ENCODE measurements around the gene NR1H4. TPM values are rescaled to one million over a fixed set of nuclear protein-coding genes. Genes with fewer than 3 reads are reported as not detected.

The NR1H4 gene
- total RNA-seq, 1 donor from 2014 or later = 1.9 TPM

DNA sequence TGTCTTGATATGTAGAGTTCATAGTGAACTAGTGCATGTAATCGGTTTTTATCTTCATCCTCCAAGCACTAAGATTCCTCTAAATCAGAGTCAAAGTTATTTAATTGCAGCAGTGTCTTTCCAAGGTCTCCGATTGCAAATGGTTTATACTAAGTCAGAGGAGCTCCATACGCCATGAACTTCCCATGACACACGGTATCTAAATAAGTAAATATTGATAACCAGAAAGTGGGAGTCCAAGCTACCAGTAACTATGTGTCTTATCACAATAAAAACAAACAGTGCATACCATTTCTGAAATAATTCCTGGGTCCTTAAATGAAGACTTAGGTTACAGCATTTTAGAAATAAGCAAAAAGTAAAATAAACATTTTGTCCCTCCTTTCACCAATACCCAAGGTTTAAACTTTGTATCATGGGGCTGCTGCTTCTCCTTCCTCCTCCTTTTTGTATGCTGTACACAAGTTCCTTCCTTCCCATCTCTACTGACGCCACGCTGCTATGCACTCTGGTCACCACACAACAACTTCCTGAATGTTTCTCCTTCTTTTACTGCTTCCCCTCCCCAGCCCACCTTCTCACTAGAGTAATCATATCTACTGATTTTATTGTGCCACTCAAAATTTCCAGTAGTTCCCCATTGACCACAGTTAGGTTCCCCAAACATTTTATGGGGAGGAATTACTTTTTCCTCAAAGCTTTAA, 10.7 kb downstream of the NR1H4 start:
- no peak overlapping the region for H3K4me3 Mint-ChIP-seq
- no peak for DNase-seq (ENCODE audit: low spot score in 2 of 2, unreplicated experiment in 2 of 2)

DNA sequence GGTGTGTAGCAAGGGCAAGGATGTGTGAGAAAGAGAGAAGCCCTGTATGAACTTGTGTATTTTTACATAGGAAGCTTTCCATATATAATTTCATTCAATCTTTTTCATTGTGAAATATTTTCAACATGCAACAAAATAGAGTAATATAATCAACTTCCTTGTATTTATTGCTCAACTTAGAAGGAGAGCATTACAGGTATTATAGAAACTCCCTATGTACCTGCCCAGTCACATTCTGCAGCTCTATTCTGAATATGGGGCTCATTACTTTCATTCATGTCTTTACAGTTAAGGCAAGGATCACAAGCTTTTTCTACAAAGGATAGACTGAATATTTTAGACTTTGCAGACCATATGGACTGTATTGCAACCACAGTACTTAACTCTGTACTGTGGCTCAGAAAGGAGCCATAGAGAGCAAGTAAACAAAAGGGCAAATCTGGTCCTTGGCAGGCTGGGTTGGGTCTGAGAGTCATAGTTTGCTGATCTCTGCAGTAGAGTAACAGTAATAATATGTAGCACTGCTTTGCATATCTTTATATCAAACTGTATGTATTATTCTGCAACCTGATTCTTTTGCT, 11.3 kb downstream of the NR1H4 start:
- H3K4me3 Mint-ChIP-seq = no peak overlapping the region
- H3K9me3 Mint-ChIP-seq = peaks cover 4% of the 10 kb centered on the region
- H3K27me3 Mint-ChIP-seq (ENCODE audit: low read depth) = peaks cover 2% of the 10 kb centered on the region
- peaks cover 8% of the 10 kb centered on the region for H3K4me1 Mint-ChIP-seq
- DNase-seq (ENCODE audit: low spot score in 2 of 2, unreplicated experiment in 2 of 2) = no peak
- no peak overlapping the region for H3K27ac Mint-ChIP-seq
- H3K36me3 Mint-ChIP-seq = no peaks in the 10 kb centered on the region
- TF ChIP-seq, protein P1, sequence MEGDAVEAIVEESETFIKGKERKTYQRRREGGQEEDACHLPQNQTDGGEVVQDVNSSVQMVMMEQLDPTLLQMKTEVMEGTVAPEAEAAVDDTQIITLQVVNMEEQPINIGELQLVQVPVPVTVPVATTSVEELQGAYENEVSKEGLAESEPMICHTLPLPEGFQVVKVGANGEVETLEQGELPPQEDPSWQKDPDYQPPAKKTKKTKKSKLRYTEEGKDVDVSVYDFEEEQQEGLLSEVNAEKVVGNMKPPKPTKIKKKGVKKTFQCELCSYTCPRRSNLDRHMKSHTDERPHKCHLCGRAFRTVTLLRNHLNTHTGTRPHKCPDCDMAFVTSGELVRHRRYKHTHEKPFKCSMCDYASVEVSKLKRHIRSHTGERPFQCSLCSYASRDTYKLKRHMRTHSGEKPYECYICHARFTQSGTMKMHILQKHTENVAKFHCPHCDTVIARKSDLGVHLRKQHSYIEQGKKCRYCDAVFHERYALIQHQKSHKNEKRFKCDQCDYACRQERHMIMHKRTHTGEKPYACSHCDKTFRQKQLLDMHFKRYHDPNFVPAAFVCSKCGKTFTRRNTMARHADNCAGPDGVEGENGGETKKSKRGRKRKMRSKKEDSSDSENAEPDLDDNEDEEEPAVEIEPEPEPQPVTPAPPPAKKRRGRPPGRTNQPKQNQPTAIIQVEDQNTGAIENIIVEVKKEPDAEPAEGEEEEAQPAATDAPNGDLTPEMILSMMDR (IDR thresholded peaks at IDR 0.05; ENCODE audit: unreplicated experiment) = no peak

More for the DNA sequence above, 10.7 kb downstream of the NR1H4 start:
- H3K9me3 Mint-ChIP-seq = peaks cover 4% of the 10 kb centered on the region
- H3K27me3 Mint-ChIP-seq (ENCODE audit: low read depth) = peaks cover 2% of the 10 kb centered on the region
- H3K27ac Mint-ChIP-seq = peak overlapping the region; percentile 70
- peaks cover 8% of the 10 kb centered on the region for H3K4me1 Mint-ChIP-seq
- TF ChIP-seq, protein P1 (IDR thresholded peaks at IDR 0.05; ENCODE audit: unreplicated experiment) = no peak
- H3K36me3 Mint-ChIP-seq = no peaks in the 10 kb centered on the region

DNA sequence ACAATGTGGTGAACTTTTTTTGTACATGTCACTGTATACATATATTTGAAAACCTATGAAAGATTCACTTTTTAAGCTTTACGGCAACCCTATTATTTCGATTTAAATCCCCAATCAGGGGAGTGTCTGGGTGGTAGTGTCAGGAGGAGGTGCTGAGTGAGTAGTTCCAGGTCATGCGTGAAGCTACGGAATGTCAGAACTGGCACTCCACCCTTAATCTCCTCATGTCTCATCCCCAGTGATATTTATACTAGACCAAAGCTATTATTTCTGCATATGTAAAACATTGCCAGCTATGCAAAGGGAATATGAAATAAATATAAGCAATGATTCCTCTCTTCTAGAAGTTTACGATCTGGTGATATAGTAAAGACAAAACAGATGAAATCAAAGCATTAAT, 12.3 kb downstream of the NR1H4 start:
- Mint-ChIP-seq H3K27me3 (ENCODE audit: low read depth) (peaks cover 2% of the 10 kb centered on the region), H3K4me3 (no peak overlapping the region), H3K9me3 (peaks cover 4% of the 10 kb centered on the region), H3K4me1 (peaks cover 8% of the 10 kb centered on the region), H3K27ac (no peak overlapping the region), H3K36me3 (no peaks in the 10 kb centered on the region)
- no peak for DNase-seq (ENCODE audit: low spot score in 2 of 2, unreplicated experiment in 2 of 2)
- TF ChIP-seq, protein P1 (IDR thresholded peaks at IDR 0.05; ENCODE audit: unreplicated experiment) = no peak

DNA sequence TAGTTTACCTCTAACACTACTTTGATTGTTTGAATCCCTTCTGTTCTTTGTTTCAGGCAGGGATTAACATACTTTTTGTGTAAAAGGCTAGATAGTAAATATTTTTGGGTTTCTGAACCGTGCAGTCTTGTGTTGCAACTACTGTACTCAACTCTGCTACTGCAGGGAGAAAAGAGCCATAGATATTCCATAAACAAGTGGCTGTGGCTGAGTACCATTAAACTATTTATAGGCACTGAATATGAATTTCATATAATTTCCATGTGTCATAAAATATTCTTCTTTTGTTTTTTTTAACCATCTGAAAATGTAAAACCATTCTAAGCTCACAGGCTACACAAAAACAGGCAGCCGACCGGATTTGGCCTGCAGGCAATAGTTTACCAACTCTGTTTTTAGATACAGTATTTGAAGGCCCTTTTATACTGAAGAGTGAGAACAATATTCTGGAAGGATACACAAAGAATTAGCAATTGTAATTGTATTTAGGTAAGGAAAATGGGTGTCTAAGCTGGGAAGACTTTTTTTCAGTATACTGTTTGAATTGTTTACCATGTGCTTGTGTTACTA, 15.7 kb downstream of the NR1H4 start:
- Mint-ChIP-seq H3K4me3 (no peak overlapping the region), H3K36me3 (no peaks in the 10 kb centered on the region), H3K27me3 (ENCODE audit: low read depth) (peaks cover 2% of the 10 kb centered on the region), H3K4me1 (peaks cover 4% of the 10 kb centered on the region), H3K27ac (no peak overlapping the region), H3K9me3 (no peaks in the 10 kb centered on the region)
- no peak for DNase-seq (ENCODE audit: low spot score in 2 of 2, unreplicated experiment in 2 of 2)
- TF ChIP-seq, protein P1 (IDR thresholded peaks at IDR 0.05; ENCODE audit: unreplicated experiment) = no peak

DNA sequence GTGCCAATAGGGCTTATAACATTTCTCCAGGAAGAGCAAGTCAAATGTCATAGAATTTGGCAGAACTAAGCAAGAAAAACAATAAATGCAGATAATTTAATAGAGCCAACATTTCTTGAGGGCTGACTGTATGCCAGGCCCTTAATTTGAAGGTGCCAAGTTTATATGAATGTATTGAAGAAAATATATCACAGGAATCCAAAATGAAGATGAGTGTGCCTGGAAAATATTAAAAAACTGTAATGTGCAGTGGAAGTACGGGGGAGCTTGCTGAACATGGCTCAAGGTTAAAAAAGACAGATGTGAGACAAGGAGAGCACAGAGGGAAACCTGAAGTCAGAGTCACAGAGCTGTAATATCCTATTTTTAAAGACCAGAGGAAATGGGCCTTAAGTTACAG, 16.4 kb downstream of the NR1H4 start:
- Mint-ChIP-seq H3K27ac (no peak overlapping the region), H3K9me3 (no peaks in the 10 kb centered on the region), H3K36me3 (no peaks in the 10 kb centered on the region), H3K4me1 (no peaks in the 10 kb centered on the region), H3K27me3 (ENCODE audit: low read depth) (peaks cover 2% of the 10 kb centered on the region), H3K4me3 (no peak overlapping the region)
- DNase-seq (ENCODE audit: low spot score in 2 of 2, unreplicated experiment in 2 of 2) = no peak
- TF ChIP-seq, protein P1 (IDR thresholded peaks at IDR 0.05; ENCODE audit: unreplicated experiment) = no peak

All from mesothelial cell of epicardium (in vitro differentiated cells).